Ascending aorta (tissue), 2 donors: ENCODE data around the gene NDUFS6. TPM values are rescaled to one million over a fixed set of nuclear protein-coding genes. Genes with fewer than 3 reads are reported as not detected.

Experiments used
- DNase-seq, 2 donors: peaks; one replicate each; pipeline ENCODE4 v3.0.0-alpha.2; 2019; ENCODE audit warnings: low spot score in 2 of 2
- H3K27ac ChIP-seq, 2 donors: fragments of 200-600 bp; sonication (generic); one replicate each; pipeline ENCODE4 v1.5.1; 2016 to 2017; ENCODE audit warnings: mild to moderate bottlenecking in 1 of 2
- H3K27me3 ChIP-seq: fragments of 200-600 bp; sonication (generic); one replicate; pipeline ENCODE4 v1.5.1; 2017
- H3K36me3 ChIP-seq, 2 donors: fragments of 200-600 bp; sonication (generic); one replicate each; pipeline ENCODE4 v1.5.1; 2016
- H3K4me1 ChIP-seq, 2 donors: fragments of 200-600 bp; sonication (generic); one replicate each; pipeline ENCODE4 v1.5.1; 2016 to 2017; ENCODE audit warnings: mild to moderate bottlenecking in 1 of 2
- H3K4me3 ChIP-seq, 2 donors: fragments of 200-600 bp; sonication (generic); one replicate each; pipeline ENCODE4 v1.5.1; 2016 to 2017; ENCODE audit warnings: mild to moderate bottlenecking in 1 of 2
- H3K9me3 ChIP-seq, 2 donors: fragments of 200-600 bp; sonication (generic); one replicate each; pipeline ENCODE4 v1.5.1; 2016
- intact Hi-C: fragments of 100-400 bp; cut with DNase I; formaldehyde crosslinking; loops from one replicate; pipeline ENCODE4 v1.15.1; 2023
- total RNA-seq: library from RNA; depleted of rRNA; stranded (reverse); fragments of >200 nt; gene quantifications from one replicate; pipeline ENCODE4 v1.1.0, GENCODE V29; 2016
- TF ChIP-seq, protein P1 (sequence below), 3 experiments: fragments of 200-600 bp in 2 of 3; fragments of 450-650 bp in 1 of 3; sonication (generic) in 2 of 3; IDR thresholded peaks; one replicate each; pipeline ENCODE4 v1.5.1; 2016 to 2019; ENCODE audit warnings: antibody characterized with exemption in 3 of 3, mild to moderate bottlenecking in 1 of 3, moderate library complexity in 1 of 3

Gene NDUFS6
- total RNA-seq, 1 donor from 2014 or later, result 29.8 TPM

DNA sequence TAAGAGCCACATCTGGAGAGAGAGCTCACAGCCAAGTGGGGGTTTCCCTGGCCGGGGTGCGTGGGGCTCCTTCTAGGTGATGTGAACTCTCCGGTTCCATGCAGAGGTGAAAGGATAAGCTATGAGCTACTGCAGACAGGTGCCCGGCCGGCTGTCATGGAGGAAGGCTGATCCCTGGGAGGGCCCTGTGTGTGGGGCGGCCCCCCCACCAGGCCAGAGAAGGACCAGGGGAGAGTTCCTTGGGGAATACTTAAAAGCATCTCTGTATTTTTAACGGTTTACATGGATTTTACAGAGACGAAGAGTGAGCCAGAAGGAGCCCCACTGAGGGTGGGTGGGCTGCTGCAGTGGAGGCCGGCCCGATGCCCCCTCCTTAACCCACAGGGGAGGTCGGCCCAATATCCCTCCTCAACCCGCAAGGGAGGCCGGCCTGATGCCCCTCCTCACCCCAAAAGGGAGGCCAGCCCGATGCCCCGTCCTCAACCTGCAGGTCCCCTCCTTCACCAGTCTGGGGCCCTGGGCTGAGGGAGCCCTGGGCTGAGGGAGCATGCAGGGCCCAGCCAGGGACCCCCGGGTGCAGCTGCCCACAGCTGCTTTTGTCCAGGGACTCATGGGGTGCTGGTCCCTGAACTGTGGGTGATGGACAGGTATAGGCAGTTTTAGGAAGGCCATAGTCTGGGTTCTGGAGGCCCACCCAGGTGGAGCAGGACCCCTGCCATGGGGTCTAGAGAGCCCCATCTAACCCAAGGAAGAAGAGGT lies 33.5 kb upstream of the NDUFS6 start:
- intact Hi-C loops, result no loop called here
- DNase-seq, result no peak

GRCh38 chr5:1768283-1769000 lies 32.8 kb upstream of the NDUFS6 start:
- Histone ChIP-seq H3K4me1 (no peaks in the 10 kb centered on the region), H3K27me3 (no peaks in the 10 kb centered on the region), H3K9me3 (no peaks in the 10 kb centered on the region), H3K36me3 (no peaks in the 10 kb centered on the region), H3K4me3 (no peak overlapping the region), H3K27ac (no peak overlapping the region)
- TF ChIP-seq, protein P1, sequence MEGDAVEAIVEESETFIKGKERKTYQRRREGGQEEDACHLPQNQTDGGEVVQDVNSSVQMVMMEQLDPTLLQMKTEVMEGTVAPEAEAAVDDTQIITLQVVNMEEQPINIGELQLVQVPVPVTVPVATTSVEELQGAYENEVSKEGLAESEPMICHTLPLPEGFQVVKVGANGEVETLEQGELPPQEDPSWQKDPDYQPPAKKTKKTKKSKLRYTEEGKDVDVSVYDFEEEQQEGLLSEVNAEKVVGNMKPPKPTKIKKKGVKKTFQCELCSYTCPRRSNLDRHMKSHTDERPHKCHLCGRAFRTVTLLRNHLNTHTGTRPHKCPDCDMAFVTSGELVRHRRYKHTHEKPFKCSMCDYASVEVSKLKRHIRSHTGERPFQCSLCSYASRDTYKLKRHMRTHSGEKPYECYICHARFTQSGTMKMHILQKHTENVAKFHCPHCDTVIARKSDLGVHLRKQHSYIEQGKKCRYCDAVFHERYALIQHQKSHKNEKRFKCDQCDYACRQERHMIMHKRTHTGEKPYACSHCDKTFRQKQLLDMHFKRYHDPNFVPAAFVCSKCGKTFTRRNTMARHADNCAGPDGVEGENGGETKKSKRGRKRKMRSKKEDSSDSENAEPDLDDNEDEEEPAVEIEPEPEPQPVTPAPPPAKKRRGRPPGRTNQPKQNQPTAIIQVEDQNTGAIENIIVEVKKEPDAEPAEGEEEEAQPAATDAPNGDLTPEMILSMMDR (IDR thresholded peaks at IDR 0.05), result no peak
- intact Hi-C loops, result no loop called here
- no peak for DNase-seq

More for the DNA sequence above, 33.5 kb upstream of the NDUFS6 start:
- H3K9me3 ChIP-seq, result no peaks in the 10 kb centered on the region
- no peaks in the 10 kb centered on the region for H3K27me3 ChIP-seq
- no peak overlapping the region for H3K4me3 ChIP-seq
- no peaks in the 10 kb centered on the region for H3K4me1 ChIP-seq
- H3K27ac ChIP-seq, result no peak overlapping the region
- no peaks in the 10 kb centered on the region for H3K36me3 ChIP-seq
- TF ChIP-seq, protein P1 (IDR thresholded peaks at IDR 0.05), result no peak

- no peaks in the 10 kb centered on the region for H3K4me1 ChIP-seq
- H3K36me3 ChIP-seq, result no peaks in the 10 kb centered on the region
- no peaks in the 10 kb centered on the region for H3K9me3 ChIP-seq
- no peaks in the 10 kb centered on the region for H3K27me3 ChIP-seq
- no peak for DNase-seq
- H3K27ac ChIP-seq, result no peak overlapping the region
- TF ChIP-seq, protein P1 (IDR thresholded peaks at IDR 0.05), result no peak
- no peak overlapping the region for H3K4me3 ChIP-seq
- intact Hi-C loops, result no loop called here
Observed at GRCh38 chr5:1769017-1769640, 32.1 kb upstream of the NDUFS6 start.

DNA sequence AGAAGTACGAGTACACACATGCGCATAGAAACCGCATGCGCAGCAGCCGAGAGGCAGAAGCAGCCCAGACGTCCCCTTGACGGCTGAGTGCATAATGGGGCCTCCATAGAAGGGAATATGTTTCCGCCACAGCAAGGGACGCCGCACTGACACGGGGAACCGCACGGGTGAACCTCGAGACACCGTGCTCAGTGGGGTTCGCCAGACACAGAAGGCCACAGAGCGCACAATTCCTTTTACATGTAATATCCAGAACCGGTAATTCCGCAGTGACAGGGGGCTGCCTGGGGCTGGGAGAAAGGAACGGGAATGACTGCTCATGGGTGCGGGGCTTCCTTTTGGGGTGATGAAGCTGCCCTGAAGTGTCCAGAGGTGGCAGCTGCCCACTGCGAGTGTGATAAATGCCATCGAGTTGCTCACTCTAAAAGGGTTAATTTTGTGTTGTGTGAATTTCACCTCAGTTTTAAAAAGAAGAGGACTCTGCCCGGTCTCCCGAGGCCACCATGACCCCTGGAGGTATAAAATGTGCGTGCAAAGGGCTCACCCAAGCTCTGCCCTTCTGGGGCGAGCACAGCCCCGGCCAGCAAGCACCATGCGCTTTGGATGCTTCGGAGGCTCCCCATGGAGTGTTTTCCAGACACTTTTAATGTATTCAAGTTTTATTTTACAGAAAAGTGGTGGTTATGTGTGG lies 31.3 kb upstream of the NDUFS6 start:
- Histone ChIP-seq H3K9me3 (no peaks in the 10 kb centered on the region), H3K4me3 (no peak overlapping the region), H3K27ac (no peak overlapping the region), H3K4me1 (no peaks in the 10 kb centered on the region), H3K36me3 (no peaks in the 10 kb centered on the region), H3K27me3 (no peaks in the 10 kb centered on the region)
- TF ChIP-seq, protein P1 (IDR thresholded peaks at IDR 0.05), result no peak
- intact Hi-C loops, result no loop called here
- DNase-seq, result no peak

DNA sequence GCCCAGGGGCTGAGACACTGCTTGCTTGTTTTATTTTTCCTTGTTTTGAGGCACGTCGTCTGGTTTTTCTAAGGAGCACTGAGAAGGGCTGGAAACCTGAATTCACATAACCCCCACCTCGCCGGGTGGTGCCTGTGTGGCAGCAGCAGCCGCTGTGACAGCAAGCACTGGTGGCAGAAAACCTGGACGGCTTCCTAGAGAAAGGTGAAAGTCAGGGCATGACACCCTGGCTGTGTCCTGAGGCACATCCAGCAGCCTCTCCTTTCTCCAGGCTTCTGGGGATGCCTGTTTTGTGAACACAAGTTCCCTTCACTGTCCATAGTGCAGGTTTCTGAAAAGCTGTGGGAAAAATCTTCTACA lies 30.8 kb upstream of the NDUFS6 start:
- H3K27ac ChIP-seq, result no peak overlapping the region
- no peaks in the 10 kb centered on the region for H3K36me3 ChIP-seq
- H3K27me3 ChIP-seq, result no peaks in the 10 kb centered on the region
- no peaks in the 10 kb centered on the region for H3K4me1 ChIP-seq
- H3K9me3 ChIP-seq, result no peaks in the 10 kb centered on the region
- TF ChIP-seq, protein P1 (IDR thresholded peaks at IDR 0.05), result no peak
- DNase-seq, result no peak
- intact Hi-C loops, result no loop called here
- H3K4me3 ChIP-seq, result no peak overlapping the region
